AG04450 (cell line): ENCODE results near the gene RAB11B. TPM values are rescaled to one million over a fixed set of nuclear protein-coding genes. Genes with fewer than 3 reads are reported as not detected.

Experiments used
- CTCF ChIA-PET: fragments of 300-600, 350-600 bp; formaldehyde crosslinking; extraction: SDS; loops from one replicate; lab custom pipeline; 2022; ENCODE audit warnings: antibody characterized with exemption, inconsistent platforms; lab: Charles Lee
- POLR2A ChIA-PET: fragments of 350-600 bp; formaldehyde crosslinking; extraction: SDS; loops from one replicate; lab custom pipeline; 2021; ENCODE audit warnings: antibody characterized with exemption, inconsistent platforms; lab: Yijun Ruan, JAX
- DNase-seq: peaks from one replicate; pipeline ENCODE4 v3.0.0-alpha.2; 2011; ENCODE audit warnings: low read depth, low spot score
- H3K27ac ChIP-seq: one replicate; pipeline ENCODE4 v1.5.1; 2012; ENCODE audit warnings: low read depth, low read length, control low read depth
- H3K27me3 ChIP-seq: one replicate; pipeline ENCODE4 v1.6.0; 2012; ENCODE audit warnings: low read length; ENCODE audit not compliant: control insufficient read depth, insufficient read depth
- H3K4me3 ChIP-seq: 2 replicates; pipeline ENCODE4 v1.5.1; 2011; ENCODE audit warnings: mild to moderate bottlenecking, low read depth, low read length, control low read depth
- H3K9me3 ChIP-seq: 2 replicates; pipeline ENCODE4 v1.5.1; 2012; ENCODE audit warnings: low read length; ENCODE audit not compliant: control insufficient read depth, insufficient read depth
- CTCF ChIP-seq: IDR thresholded peaks from 2 replicates; pipeline ENCODE4 v1.5.1; 2011; ENCODE audit warnings: low read depth, low read length, control low read depth, inconsistent platforms
- polyA plus RNA-seq: library from polyadenylated mRNA; depleted of rRNA; stranded (reverse); fragments of >200 nt; gene quantifications from 2 replicates; pipeline ENCODE4 v1.2.3, GENCODE V29; 2011; rRNA removed
- small RNA-seq: library from RNA; depleted of rRNA; stranded (forward); fragments of <200 nt; gene quantifications from one replicate; pipeline ENCODE3, GENCODE V24; 2012; ENCODE audit warnings: low read depth; ENCODE audit not compliant: insufficient read length

The RAB11B gene
- polyA plus RNA-seq, 1 experiment, result 25.3 TPM

GRCh38 chr19:8452446-8453123 lies 62.4 kb downstream of the RAB11B start:
- no peak for TF ChIP-seq CTCF
- Histone ChIP-seq H3K4me3 (no peak overlapping the region), H3K27me3 (no peaks in the 10 kb centered on the region), H3K27ac (no peak overlapping the region), H3K9me3 (no peaks in the 10 kb centered on the region)
- no peak for DNase-seq
- ChIA-PET CTCF (interaction anchor here (1.8 to 2.7 kb wide), 2 partner anchors 40 to 99 kb away, joined by 4 to 8 read pairs; partner anchors contain the start of gene MARCHF2), POLR2A (no interaction called here)

GRCh38 chr19:8453616-8454015 lies 63.5 kb downstream of the RAB11B start:
- DNase-seq, result no peak
- POLR2A ChIA-PET, result interaction anchor here (0.5 kb wide), 1 partner anchor 96 kb away, joined by 5 read pairs; no protein-coding TSS in a partner anchor
- H3K9me3 ChIP-seq, result no peaks in the 10 kb centered on the region
- no peak overlapping the region for H3K27ac ChIP-seq
- no peaks in the 10 kb centered on the region for H3K27me3 ChIP-seq
- no peak overlapping the region for H3K4me3 ChIP-seq
- CTCF ChIA-PET, result interaction anchor here (2.7 kb wide), 1 partner anchor 100 kb away, joined by 8 read pairs; no protein-coding TSS in a partner anchor
- TF ChIP-seq CTCF, result no peak

Small RNAs within 50 kb of the gene (small RNA-seq; reads per million reads assigned to genes)
- gene MIR4999, result 2.2 reads per million

Other genes with a start within 250 kb of the RAB11B start
- not detected in 2 replicates for gene FBN3, start 240.8 kb upstream of the RAB11B start, polyA plus RNA-seq
- 4.7 and 5.4 TPM in 2 replicates for gene CERS4, start 181.0 kb upstream of the RAB11B start, polyA plus RNA-seq
- gene CD320, start 82.0 kb upstream of the RAB11B start, polyA plus RNA-seq, result 22.6 and 31.0 TPM in 2 replicates
- gene NDUFA7, start 69.0 kb upstream of the RAB11B start, polyA plus RNA-seq, result 31.5 and 46.1 TPM in 2 replicates
- gene RPS28, start 68.9 kb upstream of the RAB11B start, polyA plus RNA-seq, result 424 and 658 TPM in 2 replicates
- gene KANK3, start 47.1 kb upstream of the RAB11B start, polyA plus RNA-seq, result 0.07 TPM in 1 of 2 replicates, not detected in the other
- 1.3 and 1.7 TPM in 2 replicates for gene ANGPTL4, start 26.2 kb upstream of the RAB11B start, polyA plus RNA-seq
- gene MARCHF2, start 22.9 kb downstream of the RAB11B start, polyA plus RNA-seq, result 14.7 and 20.0 TPM in 2 replicates
- 99.6 and 122 TPM in 2 replicates for gene HNRNPM, start 54.6 kb downstream of the RAB11B start, polyA plus RNA-seq
- not detected in 2 replicates for gene PRAM1, start 112.3 kb downstream of the RAB11B start, polyA plus RNA-seq
- gene ZNF414, start 123.8 kb downstream of the RAB11B start, polyA plus RNA-seq, result 2.0 and 3.6 TPM in 2 replicates
- 0.10 and 0.15 TPM in 2 replicates for gene MYO1F, start 187.1 kb downstream of the RAB11B start, polyA plus RNA-seq
- gene ADAMTS10, start 220.4 kb downstream of the RAB11B start, polyA plus RNA-seq, result 6.4 and 8.4 TPM in 2 replicates
- not detected in 2 replicates for gene NFILZ, start 240.3 kb downstream of the RAB11B start, polyA plus RNA-seq